ENCODE results near the gene USP54.

USP54 gene

GRCh38 chr10:73590881-73591799 is at the start of gene USP54:
USP54 (minus strand) TSS chr10:73591342; CDS start chr10:73575658, 15,684 bp downstream.
- DNase-seq = no peak
- peak within 1 kb of the TSS; percentile 96 for H3K27ac Mint-ChIP-seq
- no peaks in the 10 kb centered on the region for H3K27me3 Mint-ChIP-seq (ENCODE audit: low read depth, poor library complexity)
- H3K4me3 Mint-ChIP-seq = peak within 1 kb of the TSS; percentile 67
- no peak for TF ChIP-seq CTCF (IDR thresholded peaks at IDR 0.05)
- H3K4me1 Mint-ChIP-seq = peaks cover 33% of the 10 kb centered on the region
- peaks cover 3% of the 10 kb centered on the region for H3K9me3 Mint-ChIP-seq
- H3K36me3 Mint-ChIP-seq (ENCODE audit: low read depth) = peaks cover 20% of the 10 kb centered on the region

- H3K9me3 Mint-ChIP-seq = no peaks in the 10 kb centered on the region
- TF ChIP-seq CTCF (IDR thresholded peaks at IDR 0.05) = no peak
- no peak overlapping the region for H3K4me3 Mint-ChIP-seq
- peak overlapping the region; percentile 6 for H3K27ac Mint-ChIP-seq
- DNase-seq = no peak
- no peaks in the 10 kb centered on the region for H3K36me3 Mint-ChIP-seq (ENCODE audit: low read depth)
- H3K4me1 Mint-ChIP-seq = peaks cover 15% of the 10 kb centered on the region
- peaks cover 20% of the 10 kb centered on the region for H3K27me3 Mint-ChIP-seq (ENCODE audit: low read depth, poor library complexity)
Measured at GRCh38 chr10:73639286-73639685, 48.1 kb upstream of the USP54 start.

GRCh38 chr10:73635781-73636180 is 44.6 kb upstream of the USP54 start:
- no peaks in the 10 kb centered on the region for H3K36me3 Mint-ChIP-seq (ENCODE audit: low read depth)
- H3K27me3 Mint-ChIP-seq (ENCODE audit: low read depth, poor library complexity) = peaks cover 20% of the 10 kb centered on the region
- no peak for DNase-seq
- H3K4me1 Mint-ChIP-seq = no peaks in the 10 kb centered on the region
- no peaks in the 10 kb centered on the region for H3K9me3 Mint-ChIP-seq
- TF ChIP-seq CTCF (IDR thresholded peaks at IDR 0.05) = no peak
- H3K4me3 Mint-ChIP-seq = no peak overlapping the region
- no peak overlapping the region for H3K27ac Mint-ChIP-seq

- Mint-ChIP-seq H3K27me3 (ENCODE audit: low read depth, poor library complexity) (peaks cover 14% of the 10 kb centered on the region), H3K27ac (no peak overlapping the region), H3K9me3 (no peaks in the 10 kb centered on the region), H3K4me3 (no peak overlapping the region), H3K36me3 (ENCODE audit: low read depth) (no peaks in the 10 kb centered on the region), H3K4me1 (no peaks in the 10 kb centered on the region)
- no peak for DNase-seq
- no peak for TF ChIP-seq CTCF (IDR thresholded peaks at IDR 0.05)
Measured at GRCh38 chr10:73634421-73634820, 43.3 kb upstream of the USP54 start.

- Mint-ChIP-seq H3K4me3 (no peak overlapping the region), H3K9me3 (no peaks in the 10 kb centered on the region), H3K4me1 (peaks cover 42% of the 10 kb centered on the region), H3K27ac (no peak overlapping the region), H3K36me3 (ENCODE audit: low read depth) (peaks cover 5% of the 10 kb centered on the region), H3K27me3 (ENCODE audit: low read depth, poor library complexity) (no peaks in the 10 kb centered on the region)
- no peak for DNase-seq
- no peak for TF ChIP-seq CTCF (IDR thresholded peaks at IDR 0.05)
Measured at GRCh38 chr10:73629165-73629564, 38.0 kb upstream of the USP54 start.

GRCh38 chr10:73628405-73628804 is 37.3 kb upstream of the USP54 start:
- Mint-ChIP-seq H3K27ac (no peak overlapping the region), H3K4me3 (no peak overlapping the region), H3K4me1 (peaks cover 47% of the 10 kb centered on the region), H3K27me3 (ENCODE audit: low read depth, poor library complexity) (no peaks in the 10 kb centered on the region), H3K9me3 (no peaks in the 10 kb centered on the region), H3K36me3 (ENCODE audit: low read depth) (peaks cover 5% of the 10 kb centered on the region)
- TF ChIP-seq CTCF (IDR thresholded peaks at IDR 0.05) = no peak
- DNase-seq = no peak

Data from nephron progenitor cell (in vitro differentiated cells).